ENCODE results near the gene TMEM108. TPM values are rescaled to one million over a fixed set of nuclear protein-coding genes. Genes with fewer than 3 reads are reported as not detected.

The TMEM108 gene
- total RNA-seq, 1 experiment from 2014 or later, result not detected

- BruUV-seq (replicated peaks), result no TSS peak
- ChIA-PET CTCF (interaction anchor here (1.2 to 1.6 kb wide), 4 partner anchors 12 to 638 kb away, joined by 4 to 8 read pairs (median 6); no protein-coding TSS in a partner anchor), POLR2A (no interaction called here)
- Mint-ChIP-seq H3K4me3 (ENCODE audit: unreplicated experiment) (no peak overlapping the region), H3K27me3 (ENCODE audit: insufficient read depth, unreplicated experiment) (peaks cover 85% of the 10 kb centered on the region), H3K4me1 (ENCODE audit: insufficient read depth, unreplicated experiment) (no peaks in the 10 kb centered on the region), H3K36me3 (ENCODE audit: insufficient read depth, unreplicated experiment) (no peaks in the 10 kb centered on the region), H3K27ac (ENCODE audit: low read depth, unreplicated experiment) (no peak overlapping the region), H3K9me3 (ENCODE audit: unreplicated experiment) (no peaks in the 10 kb centered on the region)
- intact Hi-C loops (cut with micrococcal nuclease), result no loop called here
- no peak for TF ChIP-seq CTCF (IDR thresholded peaks at IDR 0.05; ENCODE audit: unreplicated experiment)
- no peak for DNase-seq (ENCODE audit: unreplicated experiment)
Measured at GRCh38 chr3:133364704-133365103, 326.5 kb downstream of the TMEM108 start.

GRCh38 chr3:133366921-133367320, 328.7 kb downstream of the TMEM108 start:
- TF ChIP-seq CTCF (IDR thresholded peaks at IDR 0.05; ENCODE audit: unreplicated experiment), result no peak
- no peaks in the 10 kb centered on the region for H3K4me1 Mint-ChIP-seq (ENCODE audit: insufficient read depth, unreplicated experiment)
- H3K27ac Mint-ChIP-seq (ENCODE audit: low read depth, unreplicated experiment), result no peak overlapping the region
- DNase-seq (ENCODE audit: unreplicated experiment), result no peak
- intact Hi-C loops (cut with micrococcal nuclease), result no loop called here
- H3K9me3 Mint-ChIP-seq (ENCODE audit: unreplicated experiment), result no peaks in the 10 kb centered on the region
- ChIA-PET CTCF (interaction anchor here (0.5 to 1.8 kb wide), 7 partner anchors 10 to 635 kb away, joined by 3 to 9 read pairs (median 3); no protein-coding TSS in a partner anchor), POLR2A (interaction anchor here (0.9 kb wide), 1 partner anchor 15 kb away, joined by 3 read pairs; no protein-coding TSS in a partner anchor)
- no peak overlapping the region for H3K4me3 Mint-ChIP-seq (ENCODE audit: unreplicated experiment)
- H3K27me3 Mint-ChIP-seq (ENCODE audit: insufficient read depth, unreplicated experiment), result peaks cover 91% of the 10 kb centered on the region
- no TSS peak for BruUV-seq (replicated peaks)
- H3K36me3 Mint-ChIP-seq (ENCODE audit: insufficient read depth, unreplicated experiment), result no peaks in the 10 kb centered on the region

DNA sequence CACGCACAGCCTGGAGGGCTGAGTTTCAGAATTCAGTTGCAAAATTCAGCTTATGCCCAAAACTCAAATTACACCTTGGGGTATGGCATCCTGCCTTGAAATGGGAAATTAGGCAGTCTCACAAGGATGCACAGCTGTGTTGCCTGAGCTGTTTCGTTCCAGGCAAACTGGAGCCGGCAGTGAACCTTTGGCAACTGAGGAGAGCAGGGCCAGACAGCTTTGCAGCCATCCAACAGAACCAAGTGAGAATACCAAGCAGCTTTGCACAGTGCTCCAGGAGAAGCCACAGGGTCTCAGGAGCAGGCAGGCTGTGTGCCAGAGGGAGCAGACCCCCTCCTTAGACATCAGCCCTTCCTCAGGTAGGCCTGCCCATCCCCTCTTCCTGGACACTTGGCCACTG, 329.2 kb downstream of the TMEM108 start:
- peaks cover 86% of the 10 kb centered on the region for H3K27me3 Mint-ChIP-seq (ENCODE audit: insufficient read depth, unreplicated experiment)
- CTCF ChIA-PET, result interaction anchor here (0.5 to 1.8 kb wide), 5 partner anchors 9 to 635 kb away, joined by 3 to 9 read pairs (median 3); no protein-coding TSS in a partner anchor
- H3K27ac Mint-ChIP-seq (ENCODE audit: low read depth, unreplicated experiment), result no peak overlapping the region
- no peak for DNase-seq (ENCODE audit: unreplicated experiment)
- no peak for TF ChIP-seq CTCF (IDR thresholded peaks at IDR 0.05; ENCODE audit: unreplicated experiment)
- intact Hi-C loops (cut with micrococcal nuclease), result no loop called here
- no peaks in the 10 kb centered on the region for H3K4me1 Mint-ChIP-seq (ENCODE audit: insufficient read depth, unreplicated experiment)
- POLR2A ChIA-PET, result no interaction called here
- BruUV-seq (replicated peaks), result no TSS peak
- H3K9me3 Mint-ChIP-seq (ENCODE audit: unreplicated experiment), result no peaks in the 10 kb centered on the region
- H3K36me3 Mint-ChIP-seq (ENCODE audit: insufficient read depth, unreplicated experiment), result no peaks in the 10 kb centered on the region
- no peak overlapping the region for H3K4me3 Mint-ChIP-seq (ENCODE audit: unreplicated experiment)

DNA sequence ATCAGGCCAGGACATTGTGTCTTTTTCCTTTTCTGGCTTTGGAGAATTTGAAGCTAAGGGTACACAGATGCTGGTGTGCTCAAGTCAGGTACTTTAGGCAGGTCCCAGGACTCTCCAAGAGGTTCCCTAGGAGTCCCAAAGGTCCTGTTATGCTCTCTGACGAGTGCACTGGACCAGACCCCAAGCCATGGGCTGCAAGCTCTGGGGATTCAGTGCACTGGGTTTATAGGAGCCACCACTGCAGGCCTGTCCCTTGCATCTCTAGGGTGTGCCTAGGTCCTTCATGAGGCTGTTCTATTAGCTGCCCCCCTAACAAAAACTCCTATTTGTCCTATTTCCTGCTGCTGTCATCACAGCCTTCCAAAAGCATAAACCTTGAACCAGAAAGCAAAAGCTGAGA, 329.8 kb downstream of the TMEM108 start:
- no peaks in the 10 kb centered on the region for H3K4me1 Mint-ChIP-seq (ENCODE audit: insufficient read depth, unreplicated experiment)
- H3K27ac Mint-ChIP-seq (ENCODE audit: low read depth, unreplicated experiment), result no peak overlapping the region
- H3K4me3 Mint-ChIP-seq (ENCODE audit: unreplicated experiment), result no peak overlapping the region
- DNase-seq (ENCODE audit: unreplicated experiment), result no peak
- ChIA-PET POLR2A (no interaction called here), CTCF (interaction anchor here (0.5 to 1.8 kb wide), 7 partner anchors 9 to 775 kb away, joined by 3 to 9 read pairs (median 3); no protein-coding TSS in a partner anchor)
- intact Hi-C loops (cut with micrococcal nuclease), result no loop called here
- no peaks in the 10 kb centered on the region for H3K9me3 Mint-ChIP-seq (ENCODE audit: unreplicated experiment)
- H3K36me3 Mint-ChIP-seq (ENCODE audit: insufficient read depth, unreplicated experiment), result no peaks in the 10 kb centered on the region
- no peak for TF ChIP-seq CTCF (IDR thresholded peaks at IDR 0.05; ENCODE audit: unreplicated experiment)
- BruUV-seq (replicated peaks), result no TSS peak
- peaks cover 81% of the 10 kb centered on the region for H3K27me3 Mint-ChIP-seq (ENCODE audit: insufficient read depth, unreplicated experiment)
